CD4-positive, CD25-positive, alpha-beta regulatory T cell (primary cell): Measurements from ENCODE around the gene THOC1. TPM values are rescaled to one million over a fixed set of nuclear protein-coding genes. Genes with fewer than 3 reads are reported as not detected.
"Not testable (repeated sequence)": the region's sequence is repeated elsewhere in the genome, so short reads cannot be mapped to it uniquely, and the experiment has no call there.

Source experiments
- ATAC-seq, 2 donors: fragments of 150-1000 bp; cut with Tn5 transposase; one replicate each; pipeline ENCODE4 v1.10.0; 2021; ENCODE audit warnings: low read depth in 2 of 2, moderate number of reproducible peaks in 2 of 2, moderate library complexity in 1 of 2
- DNase-seq, 3 donors: peaks; one replicate each; pipeline versions ENCODE4 v3.0.0 to v3.0.0-alpha.2; 2012 to 2022; ENCODE audit warnings: mixed read lengths in 1 of 3
- H3K27ac ChIP-seq: one replicate; pipeline ENCODE4 v1.7.0; 2013; ENCODE audit warnings: mild to moderate bottlenecking, low read length; ENCODE audit not compliant: insufficient read depth, poor library complexity, severe bottlenecking
- H3K27me3 ChIP-seq: one replicate; pipeline ENCODE4 v1.7.0; 2013; ENCODE audit warnings: low read length; ENCODE audit not compliant: control insufficient read depth, insufficient read depth
- H3K36me3 ChIP-seq: one replicate; pipeline ENCODE4 v1.7.0; 2013; ENCODE audit warnings: mild to moderate bottlenecking, low read length, moderate library complexity; ENCODE audit not compliant: control insufficient read depth, insufficient read depth
- H3K4me1 ChIP-seq: 2 replicates; pipeline ENCODE4 v1.7.0; 2013; ENCODE audit warnings: mild to moderate bottlenecking, low read length; ENCODE audit not compliant: insufficient read depth, control insufficient read depth, poor library complexity, severe bottlenecking
- H3K4me3 ChIP-seq: one replicate; pipeline ENCODE4 v1.7.0; 2013; ENCODE audit warnings: low read depth, mild to moderate bottlenecking, low read length, moderate library complexity
- H3K9me3 ChIP-seq, 2 experiments: 1 replicate in 1 of 2; 2 replicates in 1 of 2; pipeline ENCODE4 v1.7.0; 2013; ENCODE audit warnings: low read length in 2 of 2, mild to moderate bottlenecking in 1 of 2, moderate library complexity in 1 of 2; ENCODE audit not compliant: control insufficient read depth in 2 of 2
- H3K27ac Mint-ChIP-seq, 3 donors: one replicate each; pipeline ENCODE4 v1.8.0; 2020 to 2022; ENCODE audit warnings: mild to moderate bottlenecking in 3 of 3, mixed read lengths in 3 of 3, moderate library complexity in 2 of 3
- H3K27me3 Mint-ChIP-seq: one replicate; pipeline ENCODE4 v1.8.0; 2022; ENCODE audit warnings: mild to moderate bottlenecking, mixed read lengths
- H3K36me3 Mint-ChIP-seq: one replicate; pipeline ENCODE4 v1.8.0; 2020; ENCODE audit warnings: mixed read lengths
- H3K4me1 Mint-ChIP-seq, 4 donors: one replicate each; pipeline ENCODE4 v1.8.0; 2020 to 2022; ENCODE audit warnings: mixed read lengths in 4 of 4, mild to moderate bottlenecking in 1 of 4
- H3K4me3 Mint-ChIP-seq, 4 donors: one replicate each; pipeline ENCODE4 v1.8.0; 2020 to 2022; ENCODE audit warnings: mild to moderate bottlenecking in 4 of 4, mixed read lengths in 4 of 4, moderate library complexity in 3 of 4
- H3K9me3 Mint-ChIP-seq, 7 donors: one replicate each; pipeline ENCODE4 v1.8.0; 2020 to 2022; ENCODE audit warnings: mixed read lengths in 7 of 7, mild to moderate bottlenecking in 3 of 7, moderate library complexity in 2 of 7
- polyA plus RNA-seq, 4 donors: library from polyadenylated mRNA; unstranded; fragments of 300-500 nt; fragmentation: Illumina TruSeq; gene quantifications; one replicate each; pipeline ENCODE4 v1.2.3, GENCODE V29; 2021
- total RNA-seq: library from RNA; stranded (reverse); gene quantifications from one replicate; pipeline ENCODE4 v1.2.3, GENCODE V29; 2022

THOC1 gene
- total and polyA plus RNA-seq, 5 donors from 2014 or later: 14.9 to 86.3 (median 17.9) TPM

GRCh38 chr18:294566-294965, 26.7 kb upstream of the THOC1 start:
- H3K4me3 Mint-ChIP-seq: no peak overlapping the region
- Histone ChIP-seq H3K9me3 (no peaks in the 10 kb centered on the region), H3K27ac (no peak overlapping the region), H3K4me1 (no peaks in the 10 kb centered on the region), H3K36me3 (no peaks in the 10 kb centered on the region), H3K4me3 (no peak overlapping the region), H3K27me3 (peaks cover 3% of the 10 kb centered on the region)
- no peaks in the 10 kb centered on the region for H3K4me1 Mint-ChIP-seq
- no peak for ATAC-seq
- no peaks in the 10 kb centered on the region for H3K36me3 Mint-ChIP-seq
- DNase-seq: no peak
- H3K27me3 Mint-ChIP-seq: peaks cover 13% of the 10 kb centered on the region
- H3K27ac Mint-ChIP-seq: no peak overlapping the region
- peaks cover 0 to 3% (median 0%) of the 10 kb centered on the region in 7 donors for H3K9me3 Mint-ChIP-seq

- H3K27ac Mint-ChIP-seq: no peak overlapping the region
- Histone ChIP-seq H3K4me3 (no peak overlapping the region), H3K4me1 (no peaks in the 10 kb centered on the region), H3K36me3 (no peaks in the 10 kb centered on the region), H3K9me3 (no peaks in the 10 kb centered on the region), H3K27ac (no peak overlapping the region), H3K27me3 (peaks cover 3% of the 10 kb centered on the region)
- H3K36me3 Mint-ChIP-seq: no peaks in the 10 kb centered on the region
- H3K4me3 Mint-ChIP-seq: no peak overlapping the region
- H3K9me3 Mint-ChIP-seq: peaks cover 0 to 3% (median 0%) of the 10 kb centered on the region in 7 donors
- ATAC-seq: no peak
- no peaks in the 10 kb centered on the region for H3K4me1 Mint-ChIP-seq
- peaks cover 18% of the 10 kb centered on the region for H3K27me3 Mint-ChIP-seq
- DNase-seq: no peak
Measured at GRCh38 chr18:293536-293935, 25.7 kb upstream of the THOC1 start.

- Histone ChIP-seq H3K36me3 (no peaks in the 10 kb centered on the region), H3K27ac (no peak overlapping the region), H3K9me3 (no peaks in the 10 kb centered on the region), H3K4me1 (no peaks in the 10 kb centered on the region), H3K27me3 (no peaks in the 10 kb centered on the region), H3K4me3 (no peak overlapping the region)
- Mint-ChIP-seq H3K27ac (no peak overlapping the region), H3K4me3 (no peak overlapping the region), H3K4me1 (no peaks in the 10 kb centered on the region), H3K9me3 (peaks cover 0 to 3% (median 0%) of the 10 kb centered on the region in 7 donors), H3K27me3 (peaks cover 18% of the 10 kb centered on the region), H3K36me3 (no peaks in the 10 kb centered on the region)
- ATAC-seq: no peak
- DNase-seq: no peak
Measured at GRCh38 chr18:292271-292670, 24.4 kb upstream of the THOC1 start.

- not testable (repeated sequence) for H3K27ac ChIP-seq, H3K4me3 ChIP-seq, ATAC-seq, H3K4me1 Mint-ChIP-seq, H3K36me3 Mint-ChIP-seq, H3K9me3 Mint-ChIP-seq, H3K9me3 ChIP-seq, DNase-seq, H3K36me3 ChIP-seq, H3K27me3 ChIP-seq, H3K27ac Mint-ChIP-seq, H3K4me1 ChIP-seq, H3K4me3 Mint-ChIP-seq
- peaks cover 10% of the 10 kb centered on the region for H3K27me3 Mint-ChIP-seq
Measured at GRCh38 chr18:289970-290369, 22.1 kb upstream of the THOC1 start.

GRCh38 chr18:289026-289425, 21.2 kb upstream of the THOC1 start:
- H3K9me3 ChIP-seq: no peaks in the 10 kb centered on the region
- H3K4me1 Mint-ChIP-seq: peaks cover 0 to 4% (median 0%) of the 10 kb centered on the region in 4 donors
- no peaks in the 10 kb centered on the region for H3K36me3 ChIP-seq
- H3K4me3 Mint-ChIP-seq: no peak overlapping the region
- peaks cover 0 to 2% (median 0%) of the 10 kb centered on the region in 7 donors for H3K9me3 Mint-ChIP-seq
- no peak overlapping the region for H3K27ac Mint-ChIP-seq
- H3K27me3 ChIP-seq: no peaks in the 10 kb centered on the region
- H3K27me3 Mint-ChIP-seq: peaks cover 10% of the 10 kb centered on the region
- H3K27ac ChIP-seq: no peak overlapping the region
- H3K4me3 ChIP-seq: no peak overlapping the region
- H3K4me1 ChIP-seq: no peaks in the 10 kb centered on the region
- no peak for ATAC-seq
- no peak for DNase-seq
- no peaks in the 10 kb centered on the region for H3K36me3 Mint-ChIP-seq

- H3K27ac ChIP-seq: no peak overlapping the region
- no peak overlapping the region for H3K4me3 ChIP-seq
- no peak for ATAC-seq
- Mint-ChIP-seq H3K9me3 (peaks cover 0 to 2% (median 0%) of the 10 kb centered on the region in 7 donors), H3K27me3 (peaks cover 10% of the 10 kb centered on the region), H3K36me3 (no peaks in the 10 kb centered on the region), H3K27ac (no peak overlapping the region), H3K4me1 (peaks cover 0 to 4% (median 0%) of the 10 kb centered on the region in 4 donors), H3K4me3 (no peak overlapping the region)
- peaks cover 2% of the 10 kb centered on the region for H3K27me3 ChIP-seq
- no peaks in the 10 kb centered on the region for H3K4me1 ChIP-seq
- no peak for DNase-seq
- H3K36me3 ChIP-seq: no peaks in the 10 kb centered on the region
- H3K9me3 ChIP-seq: no peaks in the 10 kb centered on the region
Measured at GRCh38 chr18:286515-287310, 18.9 kb upstream of the THOC1 start.

- ATAC-seq (no peak), DNase-seq (no peak)
- H3K36me3 Mint-ChIP-seq: no peaks in the 10 kb centered on the region
- H3K9me3 Mint-ChIP-seq: peaks cover 0 to 3% (median 0%) of the 10 kb centered on the region in 7 donors
- Histone ChIP-seq H3K27me3 (peaks cover 2% of the 10 kb centered on the region), H3K4me3 (no peak overlapping the region), H3K27ac (no peak overlapping the region), H3K4me1 (no peaks in the 10 kb centered on the region), H3K36me3 (no peaks in the 10 kb centered on the region), H3K9me3 (no peaks in the 10 kb centered on the region)
- peaks cover 0 to 4% (median 0%) of the 10 kb centered on the region in 4 donors for H3K4me1 Mint-ChIP-seq
- H3K27ac Mint-ChIP-seq: no peak overlapping the region
- peaks cover 5% of the 10 kb centered on the region for H3K27me3 Mint-ChIP-seq
- H3K4me3 Mint-ChIP-seq: no peak overlapping the region
Measured at GRCh38 chr18:285817-286216, 18.0 kb upstream of the THOC1 start.

- DNase-seq: no peak
- no peaks in the 10 kb centered on the region for H3K4me1 Mint-ChIP-seq
- Histone ChIP-seq H3K4me3 (no peak overlapping the region), H3K36me3 (no peaks in the 10 kb centered on the region), H3K9me3 (no peaks in the 10 kb centered on the region), H3K4me1 (no peaks in the 10 kb centered on the region), H3K27me3 (no peaks in the 10 kb centered on the region), H3K27ac (no peak overlapping the region)
- H3K9me3 Mint-ChIP-seq: peaks cover 0 to 8% (median 0%) of the 10 kb centered on the region in 7 donors
- peaks cover 11% of the 10 kb centered on the region for H3K27me3 Mint-ChIP-seq
- H3K27ac Mint-ChIP-seq: no peak overlapping the region
- H3K4me3 Mint-ChIP-seq: no peak overlapping the region
- ATAC-seq: no peak
- no peaks in the 10 kb centered on the region for H3K36me3 Mint-ChIP-seq
Measured at GRCh38 chr18:275486-275885, 7.6 kb upstream of the THOC1 start.
